HUES64 (cell line): ENCODE measurements around the gene PTPRD.

Source experiments
- H3K27ac ChIP-seq: 2 replicates; pipeline ENCODE4 v1.7.0; 2013; ENCODE audit warnings: low read depth, low read length, inconsistent platforms
- H3K27me3 ChIP-seq: 2 replicates; pipeline ENCODE4 v1.6.1; 2013; ENCODE audit warnings: mild to moderate bottlenecking, low read length; ENCODE audit not compliant: insufficient read depth
- H3K36me3 ChIP-seq: 2 replicates; pipeline ENCODE4 v1.6.1; 2013; ENCODE audit warnings: mild to moderate bottlenecking, low read length; ENCODE audit not compliant: insufficient read depth
- H3K4me1 ChIP-seq: 2 replicates; pipeline ENCODE4 v1.6.1; 2013; ENCODE audit warnings: mild to moderate bottlenecking, low read length, moderate library complexity; ENCODE audit not compliant: insufficient read depth
- H3K4me3 ChIP-seq: 2 replicates; pipeline ENCODE4 v1.5.1; 2013; ENCODE audit warnings: mild to moderate bottlenecking, low read length, moderate library complexity
- H3K9ac ChIP-seq: 2 replicates; pipeline ENCODE4 v1.6.1; 2013; ENCODE audit warnings: mild to moderate bottlenecking, low read depth, low read length
- H3K9me3 ChIP-seq: 2 replicates; pipeline ENCODE4 v1.6.1; 2013; ENCODE audit warnings: low read depth, low read length; ENCODE audit not compliant: insufficient read depth
- WGBS: fragments of 150-250, 120-280 bp; methylation state at CpG from one replicate; pipeline ENCODE4 v1.1.7; 2013; ENCODE audit warnings: missing lambda C conversion rate; 5-methylcytosine and 5-hydroxymethylcytosine counted together

The PTPRD gene

GRCh38 chr9:8521112-8521511 is 2091.7 kb downstream of the PTPRD start:
- Histone ChIP-seq H3K4me1 (peaks cover 15% of the 10 kb centered on the region), H3K9ac (no peak overlapping the region), H3K27ac (no peak overlapping the region), H3K36me3 (0 out of 2 replicates have a peak, but pooled peaks cover 3% of the 10 kb centered on the region), H3K27me3 (no peaks in the 10 kb centered on the region), H3K9me3 (no peaks in the 10 kb centered on the region), H3K4me3 (no peak overlapping the region)
- WGBS, result 98% methylated on average over 3 of the region's 3 CpGs

GRCh38 chr9:8515748-8516147 is 2097.1 kb downstream of the PTPRD start:
- Histone ChIP-seq H3K36me3 (0 out of 2 replicates have a peak, but pooled peaks cover under 1% of the 10 kb centered on the region), H3K27me3 (no peaks in the 10 kb centered on the region), H3K9me3 (no peaks in the 10 kb centered on the region), H3K27ac (no peak overlapping the region), H3K4me3 (no peak overlapping the region), H3K9ac (no peak overlapping the region), H3K4me1 (peaks cover 6% of the 10 kb centered on the region)
- 97% methylated on average over 2 of the region's 2 CpGs for WGBS

GRCh38 chr9:8514760-8515159 is 2098.0 kb downstream of the PTPRD start:
- no peaks in the 10 kb centered on the region for H3K36me3 ChIP-seq
- no peaks in the 10 kb centered on the region for H3K27me3 ChIP-seq
- WGBS, result 100% methylated on average over 2 of the region's 5 CpGs
- no peak overlapping the region for H3K9ac ChIP-seq
- H3K4me1 ChIP-seq, result peaks cover 5% of the 10 kb centered on the region
- no peak overlapping the region for H3K27ac ChIP-seq
- no peaks in the 10 kb centered on the region for H3K9me3 ChIP-seq
- H3K4me3 ChIP-seq, result no peak overlapping the region

GRCh38 chr9:8508671-8509290 is 2104.0 kb downstream of the PTPRD start:
- no peaks in the 10 kb centered on the region for H3K27me3 ChIP-seq
- H3K4me1 ChIP-seq, result peaks cover 6% of the 10 kb centered on the region
- H3K9ac ChIP-seq, result no peak overlapping the region
- H3K9me3 ChIP-seq, result no peaks in the 10 kb centered on the region
- 100% methylated on average over 1 of the region's 1 CpG for WGBS
- H3K27ac ChIP-seq, result no peak overlapping the region
- no peaks in the 10 kb centered on the region for H3K36me3 ChIP-seq
- no peak overlapping the region for H3K4me3 ChIP-seq

- no peak overlapping the region for H3K9ac ChIP-seq
- no peaks in the 10 kb centered on the region for H3K27me3 ChIP-seq
- H3K4me3 ChIP-seq, result no peak overlapping the region
- WGBS, result 92% methylated on average over 4 of the region's 4 CpGs
- no peaks in the 10 kb centered on the region for H3K9me3 ChIP-seq
- H3K27ac ChIP-seq, result no peak overlapping the region
- H3K36me3 ChIP-seq, result peaks cover 9% of the 10 kb centered on the region; the same call in 1 of the 2 replicates
- peaks cover 13% of the 10 kb centered on the region for H3K4me1 ChIP-seq
These were observed 2118.2 kb downstream of the PTPRD start for GRCh38 chr9:8494571-8494970.

GRCh38 chr9:8492679-8493078 is 2120.1 kb downstream of the PTPRD start:
- no peaks in the 10 kb centered on the region for H3K27me3 ChIP-seq
- H3K4me3 ChIP-seq, result no peak overlapping the region
- no peaks in the 10 kb centered on the region for H3K9me3 ChIP-seq
- WGBS, result 95% methylated on average over 4 of the region's 4 CpGs
- peaks cover 7% of the 10 kb centered on the region; the same call in 1 of the 2 replicates for H3K36me3 ChIP-seq
- peaks cover 13% of the 10 kb centered on the region for H3K4me1 ChIP-seq
- no peak overlapping the region for H3K9ac ChIP-seq
- H3K27ac ChIP-seq, result no peak overlapping the region

- 90% methylated on average over 2 of the region's 2 CpGs for WGBS
- Histone ChIP-seq H3K36me3 (peaks cover 7% of the 10 kb centered on the region; the same call in 1 of the 2 replicates), H3K27ac (peak overlapping the region; percentile 50; the same call in 1 of the 2 replicates), H3K4me1 (peaks cover 13% of the 10 kb centered on the region), H3K27me3 (no peaks in the 10 kb centered on the region), H3K4me3 (no peak overlapping the region), H3K9me3 (no peaks in the 10 kb centered on the region), H3K9ac (no peak overlapping the region)
These were observed 2120.8 kb downstream of the PTPRD start for GRCh38 chr9:8492024-8492423.

GRCh38 chr9:8491563-8491962 is 2121.2 kb downstream of the PTPRD start:
- WGBS, result 98% methylated on average over 5 of the region's 5 CpGs
- no peaks in the 10 kb centered on the region for H3K27me3 ChIP-seq
- H3K9me3 ChIP-seq, result no peaks in the 10 kb centered on the region
- H3K27ac ChIP-seq, result peak overlapping the region; percentile 50; the same call in 1 of the 2 replicates
- peaks cover 13% of the 10 kb centered on the region for H3K4me1 ChIP-seq
- no peak overlapping the region for H3K4me3 ChIP-seq
- peaks cover 7% of the 10 kb centered on the region; the same call in 1 of the 2 replicates for H3K36me3 ChIP-seq
- no peak overlapping the region for H3K9ac ChIP-seq

GRCh38 chr9:8489835-8490234 is 2123.0 kb downstream of the PTPRD start:
- no peak overlapping the region for H3K9ac ChIP-seq
- H3K27ac ChIP-seq, result no peak overlapping the region
- no peak overlapping the region for H3K4me3 ChIP-seq
- WGBS, result 92% methylated on average over 1 of the region's 1 CpG
- H3K27me3 ChIP-seq, result no peaks in the 10 kb centered on the region
- peaks cover 18% of the 10 kb centered on the region; the same call in 1 of the 2 replicates for H3K36me3 ChIP-seq
- no peaks in the 10 kb centered on the region for H3K9me3 ChIP-seq
- H3K4me1 ChIP-seq, result peaks cover 13% of the 10 kb centered on the region

- H3K9me3 ChIP-seq, result no peaks in the 10 kb centered on the region
- 0 out of 2 replicates have a peak, but pooled peaks cover under 1% of the 10 kb centered on the region for H3K4me1 ChIP-seq
- no peak overlapping the region for H3K27ac ChIP-seq
- no peaks in the 10 kb centered on the region for H3K27me3 ChIP-seq
- no peak overlapping the region for H3K4me3 ChIP-seq
- WGBS, result 82% methylated on average over 6 of the region's 6 CpGs
- peaks cover 29% of the 10 kb centered on the region; the same call in 1 of the 2 replicates for H3K36me3 ChIP-seq
- H3K9ac ChIP-seq, result no peak overlapping the region
These were observed 2126.7 kb downstream of the PTPRD start for GRCh38 chr9:8486095-8486494.

- Histone ChIP-seq H3K9ac (no peak overlapping the region), H3K4me3 (no peak overlapping the region), H3K4me1 (no peaks in the 10 kb centered on the region), H3K36me3 (peaks cover 27% of the 10 kb centered on the region; the same call in 1 of the 2 replicates), H3K9me3 (no peaks in the 10 kb centered on the region), H3K27ac (no peak overlapping the region), H3K27me3 (no peaks in the 10 kb centered on the region)
- WGBS, result 84% methylated on average over 1 of the region's 3 CpGs
These were observed 2128.1 kb downstream of the PTPRD start for GRCh38 chr9:8484597-8485191.
